HK-2 (cell line): ENCODE measurements around the gene CHGA.

Experiments used
- DNase-seq: peaks from one replicate; pipeline ENCODE4 v3.0.0-alpha.2; 2018; ENCODE audit not compliant: unreplicated experiment

CHGA gene

GRCh38 chr14:92922883-92923743 is at the start of gene CHGA:
Gene CHGA (plus strand): TSS chr14:92923150. CDS start chr14:92923360, 210 bp downstream.
- peak; percentile 29 for DNase-seq

GRCh38 chr14:92874962-92875661 is 47.8 kb upstream of the CHGA start:
- no peak for DNase-seq

GRCh38 chr14:92877757-92878431 is 45.1 kb upstream of the CHGA start:
- no peak for DNase-seq

- DNase-seq = no peak
Observed at GRCh38 chr14:92880351-92880750, 42.6 kb upstream of the CHGA start.

- no peak for DNase-seq
Observed at GRCh38 chr14:92880851-92881250, 42.1 kb upstream of the CHGA start.

GRCh38 chr14:92883066-92883465 is 39.9 kb upstream of the CHGA start:
- DNase-seq = no peak

GRCh38 chr14:92884410-92884809 is 38.5 kb upstream of the CHGA start:
- no peak for DNase-seq

GRCh38 chr14:92885279-92886061 is 37.5 kb upstream of the CHGA start:
- DNase-seq = no peak

GRCh38 chr14:92886337-92886736 is 36.6 kb upstream of the CHGA start:
- no peak for DNase-seq

GRCh38 chr14:92887157-92887556 is 35.8 kb upstream of the CHGA start:
- no peak for DNase-seq

GRCh38 chr14:92888896-92889295 is 34.1 kb upstream of the CHGA start:
- no peak for DNase-seq

GRCh38 chr14:92890830-92891588 is 31.9 kb upstream of the CHGA start:
- no peak for DNase-seq

- DNase-seq = no peak
Observed at GRCh38 chr14:92892589-92892988, 30.4 kb upstream of the CHGA start.

- DNase-seq = no peak
Observed at GRCh38 chr14:92895352-92895878, 27.5 kb upstream of the CHGA start.

GRCh38 chr14:92897922-92898565 is 24.9 kb upstream of the CHGA start:
- DNase-seq = no peak

- DNase-seq = no peak
Observed at GRCh38 chr14:92898566-92899131, 24.3 kb upstream of the CHGA start.

- DNase-seq = no peak
Observed at GRCh38 chr14:92900660-92901059, 22.3 kb upstream of the CHGA start.

- DNase-seq = no peak
Observed at GRCh38 chr14:92902191-92902590, 20.8 kb upstream of the CHGA start.

GRCh38 chr14:92902726-92903125 is 20.2 kb upstream of the CHGA start:
- no peak for DNase-seq

- no peak for DNase-seq
Observed at GRCh38 chr14:92903359-92903758, 19.6 kb upstream of the CHGA start.
